ENCODE results near the gene GNPTG.

Gene GNPTG

DNA sequence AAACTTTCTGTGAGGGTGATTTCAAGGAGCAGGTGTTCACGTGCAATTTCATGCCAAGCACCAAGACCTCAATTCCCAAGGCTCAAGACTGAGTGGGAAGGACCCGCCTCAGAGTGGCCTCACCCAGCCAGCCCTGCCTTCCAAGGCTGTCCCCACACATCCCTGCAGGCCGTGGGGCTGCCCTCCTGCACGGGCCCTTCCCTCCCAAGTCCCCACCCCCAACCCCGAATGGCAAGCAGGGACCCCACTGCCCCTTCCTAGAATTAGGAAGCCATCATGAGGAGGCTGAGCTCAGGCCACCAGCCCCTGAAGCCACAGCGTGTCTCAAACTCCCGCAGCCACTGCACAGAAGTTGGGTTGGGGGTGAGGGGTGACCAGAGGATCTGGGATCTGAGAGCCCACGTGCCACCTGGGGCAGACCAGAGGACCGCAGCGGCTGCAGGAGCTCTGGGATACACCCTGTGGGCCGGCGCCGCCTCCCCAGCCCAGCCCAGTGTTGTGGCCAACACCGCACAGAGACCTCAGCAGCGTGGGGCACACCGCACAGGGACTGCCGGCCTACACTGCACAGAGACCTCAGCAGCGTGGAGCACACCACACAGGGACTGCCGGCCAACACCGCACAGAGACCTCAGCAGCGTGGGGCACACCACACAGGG lies 20.7 kb downstream of the GNPTG start:
- in situ Hi-C loops (cut with MboI; ENCODE audit: low sequenced_read_pairs, unreplicated experiment): no loop called here
- TF ChIP-seq, protein P1, sequence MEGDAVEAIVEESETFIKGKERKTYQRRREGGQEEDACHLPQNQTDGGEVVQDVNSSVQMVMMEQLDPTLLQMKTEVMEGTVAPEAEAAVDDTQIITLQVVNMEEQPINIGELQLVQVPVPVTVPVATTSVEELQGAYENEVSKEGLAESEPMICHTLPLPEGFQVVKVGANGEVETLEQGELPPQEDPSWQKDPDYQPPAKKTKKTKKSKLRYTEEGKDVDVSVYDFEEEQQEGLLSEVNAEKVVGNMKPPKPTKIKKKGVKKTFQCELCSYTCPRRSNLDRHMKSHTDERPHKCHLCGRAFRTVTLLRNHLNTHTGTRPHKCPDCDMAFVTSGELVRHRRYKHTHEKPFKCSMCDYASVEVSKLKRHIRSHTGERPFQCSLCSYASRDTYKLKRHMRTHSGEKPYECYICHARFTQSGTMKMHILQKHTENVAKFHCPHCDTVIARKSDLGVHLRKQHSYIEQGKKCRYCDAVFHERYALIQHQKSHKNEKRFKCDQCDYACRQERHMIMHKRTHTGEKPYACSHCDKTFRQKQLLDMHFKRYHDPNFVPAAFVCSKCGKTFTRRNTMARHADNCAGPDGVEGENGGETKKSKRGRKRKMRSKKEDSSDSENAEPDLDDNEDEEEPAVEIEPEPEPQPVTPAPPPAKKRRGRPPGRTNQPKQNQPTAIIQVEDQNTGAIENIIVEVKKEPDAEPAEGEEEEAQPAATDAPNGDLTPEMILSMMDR (IDR thresholded peaks at IDR 0.05; ENCODE audit: borderline replicate concordance, control extremely low read depth, extremely low read depth, insufficient read depth, missing control alignments): no peak
- no peak for DNase-seq (ENCODE audit: low spot score)

DNA sequence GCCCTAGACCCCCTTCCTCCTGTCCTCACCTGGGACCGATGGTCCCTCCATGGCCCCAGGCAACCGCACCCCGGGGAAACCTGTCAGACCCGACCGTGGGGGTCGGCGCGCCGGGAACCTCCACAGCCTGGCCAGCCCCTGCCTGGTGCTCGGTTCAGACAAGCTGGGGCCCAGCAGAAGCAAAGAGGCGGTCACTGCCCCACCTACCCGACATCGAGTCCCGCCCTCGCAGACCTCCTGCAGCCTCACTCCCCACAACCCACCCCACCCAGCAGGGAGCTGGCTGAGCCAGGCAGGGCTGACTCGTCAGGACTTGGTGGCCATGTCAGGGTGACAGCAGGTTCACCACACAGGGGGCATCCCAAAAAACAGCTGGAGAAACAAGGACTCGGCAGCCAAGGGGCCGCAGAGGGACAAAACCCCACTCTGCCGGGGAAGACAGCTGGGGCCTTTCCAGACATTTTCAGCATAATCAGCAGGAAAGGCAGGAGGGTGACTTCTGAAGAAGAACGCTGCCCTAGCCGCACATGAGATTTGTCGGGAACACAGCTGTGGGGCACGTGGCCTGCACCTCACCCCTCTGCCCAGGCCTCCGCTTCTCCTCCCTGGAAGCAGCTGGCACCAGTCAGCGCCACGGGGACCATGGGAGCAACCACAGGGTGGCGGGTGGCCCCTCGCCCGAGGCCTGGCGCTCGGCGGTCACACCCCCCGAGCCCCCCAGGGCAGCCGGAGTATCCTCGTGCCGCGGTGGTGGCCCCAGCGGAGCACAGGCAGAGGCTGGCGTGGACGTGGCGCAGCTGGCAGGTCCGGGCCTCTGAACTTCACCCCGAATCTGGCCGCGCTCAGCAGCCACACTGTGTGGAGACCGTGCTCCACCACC lies 22.9 kb downstream of the GNPTG start:
- in situ Hi-C loops (cut with MboI; ENCODE audit: low sequenced_read_pairs, unreplicated experiment): no loop called here
- TF ChIP-seq, protein P1 (IDR thresholded peaks at IDR 0.05; ENCODE audit: borderline replicate concordance, control extremely low read depth, extremely low read depth, insufficient read depth, missing control alignments): no peak
- DNase-seq (ENCODE audit: low spot score): no peak

DNA sequence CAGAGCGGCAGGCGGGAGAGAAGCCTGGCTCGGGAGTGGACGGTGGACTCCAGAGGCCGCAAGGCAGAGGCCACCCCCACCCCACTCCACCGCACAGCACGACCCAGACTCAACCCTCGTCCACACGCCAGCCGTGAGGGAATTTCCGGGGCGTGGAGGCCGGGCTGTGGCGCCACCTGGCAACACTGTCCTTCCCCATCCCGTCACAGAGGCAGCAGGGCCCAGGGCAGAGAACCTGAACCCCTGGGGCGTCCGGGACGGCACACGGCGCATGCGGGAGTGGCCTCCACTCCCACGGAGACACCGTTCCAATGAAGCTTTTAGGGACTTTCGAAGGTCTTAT lies 23.5 kb downstream of the GNPTG start:
- DNase-seq (ENCODE audit: low spot score): no peak
- in situ Hi-C loops (cut with MboI; ENCODE audit: low sequenced_read_pairs, unreplicated experiment): no loop called here
- TF ChIP-seq, protein P1 (IDR thresholded peaks at IDR 0.05; ENCODE audit: borderline replicate concordance, control extremely low read depth, extremely low read depth, insufficient read depth, missing control alignments): no peak

DNA sequence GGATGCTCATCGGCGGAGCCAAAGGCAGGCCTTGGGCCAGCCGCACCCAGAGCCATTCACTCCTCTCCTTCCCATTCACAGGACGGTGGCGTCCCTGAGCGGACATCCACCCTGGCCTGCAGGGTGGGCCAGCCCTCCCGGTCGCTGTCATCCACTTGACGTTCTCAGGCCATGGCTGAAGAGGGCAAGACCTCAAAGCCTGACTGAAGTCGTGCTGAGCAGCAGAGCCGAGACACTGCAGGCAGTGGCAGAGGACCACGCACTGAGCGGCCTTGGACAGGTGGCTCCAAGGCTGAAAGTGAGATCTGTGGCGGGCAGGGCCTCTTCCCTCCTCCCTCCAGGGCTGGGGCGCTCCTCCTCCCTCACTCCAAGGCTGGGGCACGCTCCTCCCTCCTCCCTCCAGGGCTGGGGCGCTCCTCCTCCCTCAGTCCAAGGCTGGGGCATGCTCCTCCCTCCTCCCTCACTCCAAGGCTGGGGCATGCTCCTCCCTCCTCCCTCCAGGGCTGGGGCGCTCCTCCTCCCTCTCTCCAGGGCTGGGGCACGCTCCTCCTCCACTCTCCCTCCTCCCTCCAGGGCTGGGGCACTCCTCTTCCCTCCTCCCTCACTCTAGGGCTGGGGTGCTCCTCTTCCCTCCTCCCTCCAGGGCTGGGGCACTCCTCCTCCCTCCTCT lies 24.1 kb downstream of the GNPTG start:
- in situ Hi-C loops (cut with MboI; ENCODE audit: low sequenced_read_pairs, unreplicated experiment): no loop called here
- TF ChIP-seq, protein P1 (IDR thresholded peaks at IDR 0.05; ENCODE audit: borderline replicate concordance, control extremely low read depth, extremely low read depth, insufficient read depth, missing control alignments): no peak
- DNase-seq (ENCODE audit: low spot score): no peak

DNA sequence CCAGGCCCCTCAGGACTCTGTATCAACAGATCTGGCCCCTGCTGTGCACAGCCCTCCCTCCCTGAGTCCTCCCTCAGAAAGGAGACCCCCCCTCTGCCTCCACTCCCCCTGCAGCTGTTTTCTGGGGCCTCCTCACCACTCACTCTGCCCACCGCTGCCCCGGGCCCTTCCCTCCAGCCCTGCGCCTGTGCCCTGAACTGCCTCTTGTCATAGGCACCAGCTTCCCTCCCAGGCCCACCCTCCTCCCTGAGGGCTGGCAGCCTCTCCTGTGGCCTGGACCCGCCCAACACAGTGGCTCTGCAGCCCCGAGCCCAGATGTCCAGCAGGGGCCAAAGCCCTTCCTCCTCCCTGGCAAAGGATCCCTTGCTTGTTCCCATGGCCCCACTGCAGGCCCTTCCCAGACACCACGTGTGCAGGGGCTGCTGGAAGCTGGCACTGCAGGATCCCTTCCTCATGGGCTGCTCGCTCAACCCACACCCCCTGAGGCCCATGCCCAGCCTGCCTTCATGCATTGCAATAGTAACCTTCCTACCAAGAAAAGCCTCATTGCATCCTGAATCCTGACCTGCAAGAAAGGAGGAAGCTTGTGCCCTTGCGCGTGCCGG lies 25.8 kb downstream of the GNPTG start:
- TF ChIP-seq, protein P1 (IDR thresholded peaks at IDR 0.05; ENCODE audit: borderline replicate concordance, control extremely low read depth, extremely low read depth, insufficient read depth, missing control alignments): no peak
- DNase-seq (ENCODE audit: low spot score): no peak
- in situ Hi-C loops (cut with MboI; ENCODE audit: low sequenced_read_pairs, unreplicated experiment): no loop called here

DNA sequence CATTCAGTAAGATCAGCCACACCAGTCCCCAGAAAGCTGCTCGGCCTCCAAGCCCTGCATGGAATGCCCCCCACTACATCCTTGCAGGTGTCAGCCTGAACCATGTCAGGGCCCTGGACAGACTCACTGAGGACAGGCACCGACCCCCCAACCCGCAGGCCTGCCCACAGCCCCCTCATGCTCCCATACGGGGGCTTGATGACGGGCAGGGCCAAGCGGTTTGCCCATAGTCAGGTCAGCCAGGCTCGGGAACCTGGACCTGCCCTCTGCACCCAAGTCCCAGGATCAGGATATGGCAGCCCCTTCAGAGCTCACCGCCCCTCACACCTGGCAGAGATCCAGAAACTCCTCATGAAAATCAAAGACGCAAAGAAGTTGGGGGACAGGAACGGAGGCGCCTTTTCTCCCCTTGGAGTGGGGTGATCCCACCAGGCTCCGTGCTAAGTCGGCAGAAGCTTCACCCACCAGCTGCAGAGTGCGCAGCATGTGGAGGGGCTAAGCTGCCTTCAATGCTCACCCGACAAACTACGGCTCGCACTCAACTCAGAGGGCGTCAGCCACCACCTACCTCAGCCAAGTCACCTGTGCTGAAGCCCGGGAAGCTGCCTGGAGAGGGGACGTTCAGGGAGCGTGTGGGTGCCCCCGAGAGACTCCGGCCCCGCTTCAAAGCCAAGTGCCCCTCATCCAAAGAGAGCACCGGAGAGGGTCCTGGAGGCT lies 26.5 kb downstream of the GNPTG start:
- in situ Hi-C loops (cut with MboI; ENCODE audit: low sequenced_read_pairs, unreplicated experiment): no loop called here
- TF ChIP-seq, protein P1 (IDR thresholded peaks at IDR 0.05; ENCODE audit: borderline replicate concordance, control extremely low read depth, extremely low read depth, insufficient read depth, missing control alignments): no peak
- no peak for DNase-seq (ENCODE audit: low spot score)

Data from GM13976 (cell line).